ENCODE results near the gene RPSA.

DNA sequence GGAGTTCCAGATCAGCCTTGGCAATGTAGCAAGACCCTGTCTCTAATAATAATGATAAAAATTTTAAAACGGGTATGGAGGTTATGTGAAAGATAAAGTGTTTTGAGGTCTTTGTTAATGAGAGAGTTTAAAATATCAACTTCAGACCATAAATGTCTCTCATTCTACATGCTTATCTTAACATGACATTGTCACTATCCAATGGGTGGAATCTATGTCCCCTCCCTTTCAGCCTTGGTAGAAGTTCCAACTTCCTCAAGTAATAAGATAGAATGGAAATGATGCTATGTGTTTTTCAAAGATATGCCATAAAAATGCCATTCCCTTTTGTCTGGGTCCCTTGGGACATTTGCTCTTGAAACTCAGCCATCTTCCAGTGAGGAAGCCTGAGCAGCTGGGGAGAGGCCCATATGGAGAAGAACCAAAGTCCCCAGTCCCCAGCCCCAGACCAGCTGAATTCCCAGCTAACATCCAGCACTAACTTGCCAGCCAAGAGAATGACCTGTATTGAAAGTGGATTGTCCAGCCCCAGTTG lies 17.0 kb downstream of the RPSA start:
- TF ChIP-seq, protein P1, sequence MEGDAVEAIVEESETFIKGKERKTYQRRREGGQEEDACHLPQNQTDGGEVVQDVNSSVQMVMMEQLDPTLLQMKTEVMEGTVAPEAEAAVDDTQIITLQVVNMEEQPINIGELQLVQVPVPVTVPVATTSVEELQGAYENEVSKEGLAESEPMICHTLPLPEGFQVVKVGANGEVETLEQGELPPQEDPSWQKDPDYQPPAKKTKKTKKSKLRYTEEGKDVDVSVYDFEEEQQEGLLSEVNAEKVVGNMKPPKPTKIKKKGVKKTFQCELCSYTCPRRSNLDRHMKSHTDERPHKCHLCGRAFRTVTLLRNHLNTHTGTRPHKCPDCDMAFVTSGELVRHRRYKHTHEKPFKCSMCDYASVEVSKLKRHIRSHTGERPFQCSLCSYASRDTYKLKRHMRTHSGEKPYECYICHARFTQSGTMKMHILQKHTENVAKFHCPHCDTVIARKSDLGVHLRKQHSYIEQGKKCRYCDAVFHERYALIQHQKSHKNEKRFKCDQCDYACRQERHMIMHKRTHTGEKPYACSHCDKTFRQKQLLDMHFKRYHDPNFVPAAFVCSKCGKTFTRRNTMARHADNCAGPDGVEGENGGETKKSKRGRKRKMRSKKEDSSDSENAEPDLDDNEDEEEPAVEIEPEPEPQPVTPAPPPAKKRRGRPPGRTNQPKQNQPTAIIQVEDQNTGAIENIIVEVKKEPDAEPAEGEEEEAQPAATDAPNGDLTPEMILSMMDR (IDR thresholded peaks at IDR 0.05 in 8 of 11, conservative IDR thresholded peaks at IDR 0.05 in 3 of 11): no peak
- no peak for TF ChIP-seq POLR2AphosphoS5 (IDR thresholded peaks at IDR 0.05)
